ENCODE measurements around the gene TRAPPC1. TPM values are rescaled to one million over a fixed set of nuclear protein-coding genes. Genes with fewer than 3 reads are reported as not detected.

The TRAPPC1 gene
- total RNA-seq, 1 donor from 2014 or later: 16.8 TPM

GRCh38 chr17:7910281-7910680 lies 21.5 kb downstream of the TRAPPC1 start:
- Histone ChIP-seq H3K27me3 (ENCODE audit: control insufficient read depth, insufficient read depth, low read length) (no peaks in the 10 kb centered on the region), H3K4me3 (ENCODE audit: low read depth, low read length) (no peak overlapping the region), H3K36me3 (ENCODE audit: control insufficient read depth, insufficient read depth, low read length) (peaks cover 32% of the 10 kb centered on the region)
- no peak for TF ChIP-seq CTCF (IDR thresholded peaks at IDR 0.05; ENCODE audit: insufficient read depth, low read length, severe bottlenecking)
- no peak for DNase-seq (ENCODE audit: low read depth)
- no peak for FAIRE-seq

GRCh38 chr17:7909089-7909488 lies 22.7 kb downstream of the TRAPPC1 start:
- no peaks in the 10 kb centered on the region for H3K27me3 ChIP-seq (ENCODE audit: control insufficient read depth, insufficient read depth, low read length)
- H3K4me3 ChIP-seq (ENCODE audit: low read depth, low read length): no peak overlapping the region
- peaks cover 40% of the 10 kb centered on the region for H3K36me3 ChIP-seq (ENCODE audit: control insufficient read depth, insufficient read depth, low read length)
- no peak for FAIRE-seq
- no peak for TF ChIP-seq CTCF (IDR thresholded peaks at IDR 0.05; ENCODE audit: insufficient read depth, low read length, severe bottlenecking)
- no peak for DNase-seq (ENCODE audit: low read depth)

GRCh38 chr17:7903154-7904103 lies 28.3 kb downstream of the TRAPPC1 start:
- FAIRE-seq (peak; percentile 28), DNase-seq (ENCODE audit: low read depth) (peak; percentile 56)
- Histone ChIP-seq H3K36me3 (ENCODE audit: control insufficient read depth, insufficient read depth, low read length) (peaks cover 67% of the 10 kb centered on the region), H3K4me3 (ENCODE audit: low read depth, low read length) (no peak overlapping the region), H3K27me3 (ENCODE audit: control insufficient read depth, insufficient read depth, low read length) (no peaks in the 10 kb centered on the region)
- TF ChIP-seq CTCF (IDR thresholded peaks at IDR 0.05; ENCODE audit: insufficient read depth, low read length, severe bottlenecking): no peak

- peak; percentile 73 for FAIRE-seq
- DNase-seq (ENCODE audit: low read depth): peak; percentile 50
- H3K36me3 ChIP-seq (ENCODE audit: control insufficient read depth, insufficient read depth, low read length): peaks cover 67% of the 10 kb centered on the region
Measured at GRCh38 chr17:7897773-7898172, 34.0 kb downstream of the TRAPPC1 start.

GRCh38 chr17:7897090-7897489 lies 34.7 kb downstream of the TRAPPC1 start:
- FAIRE-seq: no peak
- no peak for DNase-seq (ENCODE audit: low read depth)
- H3K27me3 ChIP-seq (ENCODE audit: control insufficient read depth, insufficient read depth, low read length): no peaks in the 10 kb centered on the region
- H3K4me3 ChIP-seq (ENCODE audit: low read depth, low read length): no peak overlapping the region
- H3K36me3 ChIP-seq (ENCODE audit: control insufficient read depth, insufficient read depth, low read length): peaks cover 63% of the 10 kb centered on the region
- TF ChIP-seq CTCF (IDR thresholded peaks at IDR 0.05; ENCODE audit: insufficient read depth, low read length, severe bottlenecking): no peak

More at GRCh38 chr17:7897773-7898172, 34.0 kb downstream of the TRAPPC1 start:
- H3K27me3 ChIP-seq (ENCODE audit: control insufficient read depth, insufficient read depth, low read length): no peaks in the 10 kb centered on the region
- peak; percentile 39 for TF ChIP-seq CTCF (IDR thresholded peaks at IDR 0.05; ENCODE audit: insufficient read depth, low read length, severe bottlenecking)
- no peak overlapping the region for H3K4me3 ChIP-seq (ENCODE audit: low read depth, low read length)
